ENCODE results near the gene MRPL12. TPM values are rescaled to one million over a fixed set of nuclear protein-coding genes. Genes with fewer than 3 reads are reported as not detected.

Gene MRPL12
- total and polyA plus RNA-seq, 2 of the 13 experiments (the other 11 are each of a cell fraction or from before 2014, with no cell fraction given), result 39.1 to 94.1 TPM

- no peak; the same call in none of the 2 replicates for TF ChIP-seq DZIP1 (CRISPR knock-in tag; IDR thresholded peaks at IDR 0.05)
- peak; percentile 55; the same call in 1 of the 2 replicates for TF ChIP-seq HINFP (CRISPR knock-in tag; IDR thresholded peaks at IDR 0.05; ENCODE audit: low read depth)
- TF ChIP-seq ZNF484 (CRISPR knock-in tag; IDR thresholded peaks at IDR 0.05; ENCODE audit: borderline replicate concordance, low read depth), result 0 out of 2 replicates have a peak, but pooled peaks have one; percentile 86
- peak; percentile 91 for TF ChIP-seq ZNF574 (CRISPR knock-in tag; IDR thresholded peaks at IDR 0.05)
- peak; percentile 7; the same call in 1 of the 2 replicates for TF ChIP-seq ZNF333 (CRISPR knock-in tag; IDR thresholded peaks at IDR 0.05; ENCODE audit: borderline replicate concordance)
- peak; percentile 35; the same call in 1 of the 2 replicates for TF ChIP-seq SIN3A (IDR thresholded peaks at IDR 0.05; ENCODE audit: borderline replicate concordance, low read depth, low read length)
- peak; percentile 72; the same call in 1 of the 2 replicates for TF ChIP-seq KLF11 (CRISPR knock-in tag; IDR thresholded peaks at IDR 0.05)
- no peak for TF ChIP-seq PHB2 (IDR thresholded peaks at IDR 0.05; ENCODE audit: partially characterized antibody)
- peak; percentile 89 for TF ChIP-seq ZNF704 (CRISPR knock-in tag; IDR thresholded peaks at IDR 0.05; ENCODE audit: borderline replicate concordance)
- peak; percentile 62 for TF ChIP-seq KDM3A (CRISPR knock-in tag; IDR thresholded peaks at IDR 0.05; ENCODE audit: low read depth)
- no peak for TF ChIP-seq ZNF337 (CRISPR knock-in tag; IDR thresholded peaks at IDR 0.05; ENCODE audit: borderline replicate concordance, low read depth)
- TF ChIP-seq HDAC6 (IDR thresholded peaks at IDR 0.05; ENCODE audit: low read depth, low read length), result no peak
- peak; percentile 21; the same call in 1 of the 2 replicates for TF ChIP-seq SNAI1 (CRISPR knock-in tag; IDR thresholded peaks at IDR 0.05; ENCODE audit: borderline replicate concordance)
- TF ChIP-seq KLF6 (CRISPR knock-in tag; IDR thresholded peaks at IDR 0.05), result peak; percentile 85; the same call in 1 of the 2 replicates
- peak; percentile 98 for TF ChIP-seq ZNF770 (CRISPR knock-in tag; IDR thresholded peaks at IDR 0.05)
Measured at GRCh38 chr17:81713556-81714411, 10.6 kb downstream of the MRPL12 start (continued).

Measured in HepG2 (cell line).